Esophagus muscularis mucosa (tissue), 3 donors: Measurements from ENCODE around the gene TEX55.

Source experiments
- POLR2A ChIP-seq: fragments of 450-650 bp; IDR thresholded peaks from one replicate; pipeline ENCODE4 v1.6.1; 2017; ENCODE audit warnings: antibody characterized with exemption, moderate library complexity, mild to moderate bottlenecking, low read depth
- TF ChIP-seq, protein P1 (sequence below), 3 experiments: fragments of 200-600 bp in 2 of 3; fragments of 450-650 bp in 1 of 3; sonication (generic) in 2 of 3; IDR thresholded peaks; one replicate each; pipeline ENCODE4 v1.5.1; 2017 to 2019; ENCODE audit warnings: antibody characterized with exemption in 3 of 3, mild to moderate bottlenecking in 2 of 3, moderate library complexity in 1 of 3

DNA sequence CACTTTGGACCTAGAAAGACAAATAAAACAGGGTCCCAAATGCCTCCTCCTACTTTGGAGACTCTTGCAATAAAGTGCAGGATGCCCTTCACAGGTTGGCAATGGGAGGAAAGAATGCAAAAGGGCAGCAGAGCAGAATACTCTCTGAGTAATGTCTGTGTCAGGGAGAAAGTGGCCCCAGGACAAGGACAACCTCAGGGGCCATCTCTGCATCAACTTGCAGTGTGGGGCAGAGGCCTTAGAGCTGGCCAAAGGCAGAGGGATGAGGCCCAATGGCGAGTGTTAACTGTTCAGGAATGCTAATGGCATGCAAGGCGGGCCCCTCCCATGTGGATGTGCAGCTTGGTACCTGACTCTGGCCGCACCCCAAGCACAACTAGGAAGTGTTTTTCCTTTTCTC is 35.8 kb downstream of the TEX55 start:
- TF ChIP-seq, protein P1, sequence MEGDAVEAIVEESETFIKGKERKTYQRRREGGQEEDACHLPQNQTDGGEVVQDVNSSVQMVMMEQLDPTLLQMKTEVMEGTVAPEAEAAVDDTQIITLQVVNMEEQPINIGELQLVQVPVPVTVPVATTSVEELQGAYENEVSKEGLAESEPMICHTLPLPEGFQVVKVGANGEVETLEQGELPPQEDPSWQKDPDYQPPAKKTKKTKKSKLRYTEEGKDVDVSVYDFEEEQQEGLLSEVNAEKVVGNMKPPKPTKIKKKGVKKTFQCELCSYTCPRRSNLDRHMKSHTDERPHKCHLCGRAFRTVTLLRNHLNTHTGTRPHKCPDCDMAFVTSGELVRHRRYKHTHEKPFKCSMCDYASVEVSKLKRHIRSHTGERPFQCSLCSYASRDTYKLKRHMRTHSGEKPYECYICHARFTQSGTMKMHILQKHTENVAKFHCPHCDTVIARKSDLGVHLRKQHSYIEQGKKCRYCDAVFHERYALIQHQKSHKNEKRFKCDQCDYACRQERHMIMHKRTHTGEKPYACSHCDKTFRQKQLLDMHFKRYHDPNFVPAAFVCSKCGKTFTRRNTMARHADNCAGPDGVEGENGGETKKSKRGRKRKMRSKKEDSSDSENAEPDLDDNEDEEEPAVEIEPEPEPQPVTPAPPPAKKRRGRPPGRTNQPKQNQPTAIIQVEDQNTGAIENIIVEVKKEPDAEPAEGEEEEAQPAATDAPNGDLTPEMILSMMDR (IDR thresholded peaks at IDR 0.05), result no peak
- no peak for TF ChIP-seq POLR2A
